HG03095 (cell line): ENCODE data around the gene CDC34.
A peak's percentile ranks its signal among the peaks of the same experiment; 100 is the strongest.

Source experiments
- ATAC-seq: cut with Tn5 transposase; IDR thresholded peaks from one replicate; pipeline ENCODE4 v1.9.1; 2021; ENCODE audit warnings: moderate library complexity; ENCODE audit not compliant: unreplicated experiment

The CDC34 gene

DNA sequence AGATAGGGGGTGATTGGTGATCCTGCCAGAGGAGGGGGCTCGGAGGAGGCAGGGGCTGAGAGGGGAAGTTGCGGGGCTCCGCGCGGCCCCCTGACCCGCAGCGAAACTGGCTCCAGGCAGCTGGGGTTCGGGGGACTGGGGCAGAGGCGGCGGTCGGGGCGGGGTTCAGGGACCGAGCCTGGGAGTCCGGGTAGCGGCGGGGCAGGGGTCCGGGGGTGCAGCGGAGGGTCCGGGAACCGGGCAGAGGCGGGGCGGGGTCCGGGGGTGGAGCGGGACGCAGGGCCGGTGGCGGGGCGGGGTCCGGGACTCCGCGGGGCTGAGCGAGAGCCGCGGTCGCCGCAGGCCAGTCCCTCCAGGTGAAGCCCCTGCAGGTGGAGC lies 34.1 kb upstream of the CDC34 start:
- no peak for ATAC-seq

GRCh38 chr19:497869-498510 lies 33.6 kb upstream of the CDC34 start:
- no peak for ATAC-seq

GRCh38 chr19:498511-498891 lies 33.1 kb upstream of the CDC34 start:
- ATAC-seq, result no peak

DNA sequence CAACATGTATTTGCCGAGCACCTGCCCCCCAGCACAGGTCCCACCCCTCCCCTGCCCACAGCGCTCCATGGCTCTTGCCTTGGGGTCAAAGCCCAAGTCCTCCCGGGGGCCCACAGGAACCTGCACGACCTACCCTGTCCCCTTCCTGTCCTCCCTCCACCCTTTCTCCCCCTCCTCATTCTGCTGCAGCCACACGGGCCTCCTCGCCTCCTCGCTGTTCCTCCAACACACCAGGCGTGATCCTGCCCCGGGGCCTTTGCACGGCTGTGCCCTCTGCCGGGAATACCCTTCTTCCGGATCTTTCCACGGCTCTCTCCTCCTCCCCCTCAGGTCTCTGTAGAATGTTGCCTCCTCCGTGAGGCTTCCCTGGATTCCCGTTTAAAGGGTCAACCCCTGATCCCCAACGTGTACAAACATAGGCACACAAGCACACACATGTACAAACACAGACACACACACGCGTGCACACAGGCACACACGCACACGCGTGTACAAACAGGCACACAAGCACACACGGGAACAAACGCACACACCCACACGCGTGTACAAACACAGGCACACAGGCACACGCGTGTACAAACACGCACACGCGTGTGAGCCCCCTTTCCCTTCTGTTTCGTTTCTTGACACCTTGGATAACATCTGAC lies 32.5 kb upstream of the CDC34 start:
- ATAC-seq, result no peak

GRCh38 chr19:501646-502045 lies 29.9 kb upstream of the CDC34 start:
- ATAC-seq, result no peak

DNA sequence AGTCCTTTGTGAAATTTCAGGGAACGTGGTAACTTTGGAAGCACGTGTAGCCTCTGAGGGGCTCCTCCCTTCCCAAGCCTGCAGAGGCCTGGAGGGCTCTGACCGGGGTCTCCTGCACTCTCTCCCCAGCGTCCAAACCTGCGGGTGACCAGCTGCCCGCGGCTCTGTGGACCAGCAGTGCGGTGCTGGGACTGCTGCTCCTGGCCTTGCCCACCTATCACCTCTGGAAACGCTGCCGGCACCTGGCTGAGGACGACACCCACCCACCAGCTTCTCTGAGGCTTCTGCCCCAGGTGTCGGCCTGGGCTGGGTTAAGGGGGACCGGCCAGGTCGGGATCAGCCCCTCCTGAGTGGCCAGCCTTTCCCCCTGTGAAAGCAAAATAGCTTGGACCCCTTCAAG lies 26.9 kb upstream of the CDC34 start:
- ATAC-seq, result no peak

DNA sequence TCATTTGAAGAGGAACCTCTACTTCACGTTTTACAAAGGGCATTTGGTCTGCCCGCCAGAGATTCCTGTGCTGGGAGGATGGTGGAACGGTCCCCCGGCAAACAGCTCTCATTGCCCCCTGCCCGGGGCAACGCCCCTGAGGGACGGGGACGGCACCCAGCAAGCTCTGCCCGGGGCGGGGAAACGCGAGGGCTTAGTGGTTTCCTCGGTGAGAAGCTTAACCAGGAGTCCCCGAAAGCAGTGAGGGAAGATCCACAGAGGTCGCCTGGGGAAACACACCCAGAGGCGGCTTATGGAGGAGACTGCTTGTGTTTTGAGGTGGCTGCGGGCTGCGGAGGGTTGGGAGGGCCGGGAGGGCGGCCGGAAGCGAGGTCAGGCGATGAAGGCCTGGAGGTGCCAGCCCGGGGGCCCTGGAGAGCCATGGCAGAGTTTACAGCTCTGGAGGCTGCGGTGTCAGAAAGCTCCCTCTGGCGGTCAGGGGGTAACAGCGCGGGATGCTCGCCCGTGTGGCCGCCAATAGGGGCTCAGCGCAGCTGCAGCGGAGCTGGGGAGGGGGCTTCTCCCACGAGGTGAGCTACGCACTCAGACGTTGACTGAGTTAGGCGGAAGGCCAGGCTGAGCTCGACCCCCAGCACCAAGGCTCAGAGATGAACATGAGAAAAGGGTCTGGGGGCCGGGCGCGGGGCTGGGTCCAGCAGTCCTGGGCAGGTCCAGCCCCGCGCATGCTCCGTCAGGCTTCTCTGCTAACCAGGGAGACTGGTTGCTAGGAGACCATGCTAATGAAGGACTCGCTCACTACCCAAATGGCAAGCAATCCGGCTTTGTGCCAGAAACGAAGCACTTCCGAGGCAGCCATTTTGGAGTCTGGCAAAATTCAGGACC lies 24.9 kb upstream of the CDC34 start:
- peak; percentile 55 for ATAC-seq

- ATAC-seq, result peak; percentile 41
Measured at GRCh38 chr19:507286-508203, 24.0 kb upstream of the CDC34 start, which contains the start of gene TPGS1. TPGS1 (plus strand) TSS chr19:507497; CDS start chr19:507507, 10 bp downstream.

DNA sequence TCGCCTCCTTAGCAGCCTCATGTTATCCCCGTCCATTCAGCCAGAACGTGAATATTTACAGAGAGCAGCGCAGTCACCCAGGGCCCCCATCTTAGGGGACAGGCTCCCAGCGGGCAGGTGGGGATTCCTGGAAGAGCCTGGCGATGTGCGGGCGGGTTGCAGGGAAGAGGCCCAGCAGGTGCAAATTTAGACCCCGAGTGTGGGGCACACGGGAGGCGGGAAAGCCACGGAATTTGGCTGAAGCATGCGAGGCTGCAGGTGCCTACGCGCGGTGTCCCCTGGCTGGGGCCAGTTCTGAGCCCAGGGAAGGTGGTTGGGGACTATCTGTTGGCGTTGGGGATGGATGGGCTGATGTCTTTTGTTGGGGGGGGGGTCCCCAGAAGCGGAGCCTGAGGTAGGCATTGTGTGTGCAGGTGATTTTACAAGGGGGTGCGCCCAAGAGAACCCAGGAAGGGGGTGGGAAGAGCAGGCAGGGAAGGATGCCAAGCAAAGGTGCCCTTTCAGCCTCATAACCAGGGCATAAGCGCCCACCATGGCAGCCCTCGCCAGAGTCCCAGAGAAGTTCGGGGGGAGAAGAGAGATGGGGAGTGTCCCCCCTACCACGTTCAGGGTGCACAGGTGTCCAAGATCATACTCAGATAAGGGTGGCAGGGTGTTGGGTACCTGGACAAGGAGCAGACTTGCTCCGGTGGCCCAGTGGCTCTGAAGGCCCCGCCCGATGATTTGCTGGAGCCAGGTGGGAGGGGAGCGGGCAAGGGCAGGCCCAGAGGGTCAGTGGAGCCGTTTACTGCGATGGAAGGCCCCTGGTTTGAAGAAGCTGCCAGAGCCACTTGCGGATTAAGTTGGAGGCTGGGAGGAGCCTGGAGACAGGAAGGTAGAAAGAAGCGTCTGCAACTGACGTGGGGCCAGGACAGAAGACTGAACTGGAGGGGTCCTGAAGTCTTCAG lies 23.1 kb upstream of the CDC34 start:
- ATAC-seq, result no peak

GRCh38 chr19:510606-511100 lies 20.9 kb upstream of the CDC34 start:
- peak; percentile 26 for ATAC-seq

GRCh38 chr19:511101-511851 lies 20.3 kb upstream of the CDC34 start:
- no peak for ATAC-seq

- ATAC-seq, result no peak
Measured at GRCh38 chr19:512547-513365, 18.8 kb upstream of the CDC34 start.

GRCh38 chr19:513368-514165 lies 18.0 kb upstream of the CDC34 start:
- no peak for ATAC-seq

- ATAC-seq, result no peak
Measured at GRCh38 chr19:514166-514663, 17.3 kb upstream of the CDC34 start.

GRCh38 chr19:517721-518597 lies 13.6 kb upstream of the CDC34 start:
- no peak for ATAC-seq
